Femur (tissue), 1 donor: Measurements from ENCODE around the gene TMEM190.
A peak's percentile ranks its signal among the peaks of the same experiment; 100 is the strongest.
"Not testable (repeated sequence)": the region's sequence is repeated elsewhere in the genome, so short reads cannot be mapped to it uniquely, and the experiment has no call there.

Experiments used
- DNase-seq: peaks from one replicate; pipeline ENCODE4 v3.0.0-alpha.2; 2017

Gene TMEM190

GRCh38 chr19:55376241-55376933 is at the start of gene TMEM190:
TMEM190 (plus strand) TSS chr19:55376826; CDS start chr19:55376854, 28 bp downstream.
- no peak for DNase-seq

GRCh38 chr19:55328774-55329318 is 47.8 kb upstream of the TMEM190 start:
- not testable (repeated sequence) for DNase-seq

GRCh38 chr19:55329791-55330190 is 46.8 kb upstream of the TMEM190 start:
- DNase-seq = not testable (repeated sequence)

GRCh38 chr19:55333870-55334269 is 42.8 kb upstream of the TMEM190 start:
- no peak for DNase-seq

GRCh38 chr19:55336101-55336500 is 40.5 kb upstream of the TMEM190 start:
- no peak for DNase-seq

GRCh38 chr19:55339105-55339888 is 37.3 kb upstream of the TMEM190 start, which contains the start of gene KMT5C:
KMT5C (plus strand) TSS chr19:55339876; CDS start chr19:55341937, 2,061 bp downstream.
- peak; percentile 100 for DNase-seq

GRCh38 chr19:55339889-55340783 is 36.5 kb upstream of the TMEM190 start:
- DNase-seq = peak; percentile 63

GRCh38 chr19:55340784-55341147 is 35.9 kb upstream of the TMEM190 start:
- peak; percentile 56 for DNase-seq

GRCh38 chr19:55341171-55341588 is 35.4 kb upstream of the TMEM190 start:
- peak; percentile 89 for DNase-seq

- no peak for DNase-seq
Measured at GRCh38 chr19:55341595-55342531, 34.8 kb upstream of the TMEM190 start.

GRCh38 chr19:55344444-55344843 is 32.2 kb upstream of the TMEM190 start:
- peak; percentile 82 for DNase-seq

- no peak for DNase-seq
Measured at GRCh38 chr19:55345101-55345817, 31.4 kb upstream of the TMEM190 start.

- DNase-seq = peak; percentile 84
Measured at GRCh38 chr19:55345818-55346724, 30.6 kb upstream of the TMEM190 start.

GRCh38 chr19:55346725-55347441 is 29.7 kb upstream of the TMEM190 start:
- no peak for DNase-seq

GRCh38 chr19:55347442-55348009 is 29.1 kb upstream of the TMEM190 start:
- no peak for DNase-seq

- no peak for DNase-seq
Measured at GRCh38 chr19:55348317-55349034, 28.1 kb upstream of the TMEM190 start.

GRCh38 chr19:55350620-55351315 is 25.9 kb upstream of the TMEM190 start:
- no peak for DNase-seq
